Right lobe of liver (tissue), 6 donors: ENCODE results near the gene LSM14A. TPM values are rescaled to one million over a fixed set of nuclear protein-coding genes. Genes with fewer than 3 reads are reported as not detected.

Experiments used
- ATAC-seq, 4 donors: fragments of 200-7000 bp; cut with Tn5 transposase; one replicate each; pipeline ENCODE4 v1.9.1; 2020; ENCODE audit warnings: mild to moderate bottlenecking in 4 of 4, moderate library complexity in 4 of 4
- DNase-seq, 3 donors: peaks; one replicate each; pipeline ENCODE4 v3.0.0-alpha.2; 2020
- H3K27ac ChIP-seq, 3 donors: fragments of 200-600 bp; one replicate each; pipeline ENCODE4 v1.8.0; 2022
- H3K27me3 ChIP-seq, 2 donors: fragments of 200-600 bp; one replicate each; pipeline ENCODE4 v1.8.0; 2022
- H3K36me3 ChIP-seq, 4 donors: fragments of 200-600 bp; sonication (generic) in 1 of 4; one replicate each; pipeline versions ENCODE4 v1.5.1 to v1.8.0; 2017 to 2022; ENCODE audit warnings: control low read depth in 1 of 4
- H3K4me1 ChIP-seq, 4 donors: fragments of 200-600 bp; sonication (generic) in 1 of 4; one replicate each; pipeline versions ENCODE4 v1.5.1 to v1.8.0; 2017 to 2022; ENCODE audit warnings: control low read depth in 1 of 4
- H3K4me3 ChIP-seq, 3 donors: fragments of 200-600 bp; one replicate each; pipeline ENCODE4 v1.8.0; 2022
- H3K9me3 ChIP-seq, 4 donors: fragments of 200-600 bp; sonication (generic) in 1 of 4; one replicate each; pipeline versions ENCODE4 v1.5.1 to v1.8.0; 2017 to 2022; ENCODE audit warnings: control low read depth in 1 of 4
- CTCF ChIP-seq, 4 donors: fragments of 200-600 bp in 3 of 4; fragments of 450-650 bp in 1 of 4; IDR thresholded peaks; one replicate each; pipeline versions ENCODE4 v1.5.1 to v1.8.0; 2016 to 2022; ENCODE audit warnings: antibody characterized with exemption in 4 of 4, mild to moderate bottlenecking in 2 of 4
- POLR2A ChIP-seq: fragments of 450-650 bp; IDR thresholded peaks from one replicate; pipeline ENCODE4 v1.6.1; 2017; ENCODE audit warnings: antibody characterized with exemption, mild to moderate bottlenecking
- WGBS: methylation state at CpG from one replicate; pipeline ENCODE4 v1.1.6; 2018; ENCODE audit warnings: low coverage, low lambda C conversion rate; ENCODE audit not compliant: insufficient coverage; ENCODE audit errors: missing lambda C conversion rate; 5-methylcytosine and 5-hydroxymethylcytosine counted together
- intact Hi-C, 2 donors: fragments of 100-400 bp; cut with DNase I; formaldehyde crosslinking; loops; one replicate each; pipeline versions ENCODE4 v1.11.2 to v1.14.1; 2022
- total RNA-seq, 6 experiments: library from RNA; depleted of rRNA in 2 of 6; stranded (reverse); fragments of >200 nt in 2 of 6; fragmentation: NEBNext Ultra II Directional in 3 of 6; extraction: Animal tissue kit (Norgen Biotek cat#: 25700) in 3 of 6; gene quantifications; one replicate each; pipeline versions ENCODE4 v1.1.0 to v1.2.4, GENCODE V29; 2016 to 2023
- donor health status: DM: no; HTN: yes; CAD: no.
- donor health status: DM: no; HTN: no; CAD: no.
- donor health status: DM: no; HTN: no; CAD: no.
- donor health status: DM: no; HTN: yes; CAD: no.
- donor health status: DM: no; HTN: yes; CAD: no.

Gene LSM14A
- total RNA-seq, 6 experiments from 2014 or later: 32.1 to 61.9 (median 50.4) TPM

- WGBS: 85% methylated on average over 2 of the region's 2 CpGs
- H3K36me3 ChIP-seq: no peaks in the 10 kb centered on the region
- TF ChIP-seq CTCF (IDR thresholded peaks at IDR 0.05) (no peak), POLR2A (no peak)
- H3K4me1 ChIP-seq: peaks cover 0 to 79% (median 27%) of the 10 kb centered on the region in 4 donors
- H3K9me3 ChIP-seq: no peaks in the 10 kb centered on the region
- H3K4me3 ChIP-seq: no peak overlapping the region
- no peak for DNase-seq
- intact Hi-C loops: no loop called here
- ATAC-seq: no peak
- H3K27me3 ChIP-seq: no peaks in the 10 kb centered on the region
- no peak overlapping the region for H3K27ac ChIP-seq
These were observed 5.9 kb downstream of the LSM14A start for GRCh38 chr19:34178274-34178610.

- Histone ChIP-seq H3K27ac (no peak overlapping the region), H3K9me3 (no peaks in the 10 kb centered on the region), H3K4me3 (no peak overlapping the region), H3K27me3 (no peaks in the 10 kb centered on the region), H3K36me3 (no peaks in the 10 kb centered on the region), H3K4me1 (peaks cover 0 to 83% (median 24%) of the 10 kb centered on the region in 4 donors)
- intact Hi-C loops: no loop called here
- no peak for TF ChIP-seq CTCF (IDR thresholded peaks at IDR 0.05)
- TF ChIP-seq POLR2A: no peak
- DNase-seq (no peak), ATAC-seq (no peak)
- WGBS: 38% methylated on average over 2 of the region's 2 CpGs
These were observed 6.8 kb downstream of the LSM14A start for GRCh38 chr19:34179066-34179465.

- H3K36me3 ChIP-seq: no peaks in the 10 kb centered on the region
- no peak for ATAC-seq
- 92% methylated on average over 2 of the region's 2 CpGs for WGBS
- no peaks in the 10 kb centered on the region for H3K9me3 ChIP-seq
- H3K4me1 ChIP-seq: peaks cover 0 to 77% (median 19%) of the 10 kb centered on the region in 4 donors
- H3K27me3 ChIP-seq: no peaks in the 10 kb centered on the region
- intact Hi-C loops: no loop called here
- TF ChIP-seq CTCF (IDR thresholded peaks at IDR 0.05) (no peak), POLR2A (no peak)
- H3K27ac ChIP-seq: no peak overlapping the region
- no peak for DNase-seq
- no peak overlapping the region for H3K4me3 ChIP-seq
These were observed 8.0 kb downstream of the LSM14A start for GRCh38 chr19:34180273-34180672.

- TF ChIP-seq CTCF (IDR thresholded peaks at IDR 0.05) (no peak), POLR2A (no peak)
- ATAC-seq (no peak), DNase-seq (no peak)
- Histone ChIP-seq H3K27ac (no peak overlapping the region), H3K9me3 (no peaks in the 10 kb centered on the region), H3K27me3 (no peaks in the 10 kb centered on the region), H3K4me1 (peaks cover 0 to 76% (median 17%) of the 10 kb centered on the region in 4 donors), H3K36me3 (no peaks in the 10 kb centered on the region), H3K4me3 (no peak overlapping the region)
- WGBS: 82% methylated on average over 5 of the region's 5 CpGs
- intact Hi-C loops: no loop called here
These were observed 8.4 kb downstream of the LSM14A start for GRCh38 chr19:34180709-34181108.
